Measurements from ENCODE around the gene STK39.

GRCh38 chr2:168149150-168149974 is 98.0 kb downstream of the STK39 start:
- TF ChIP-seq CTCF (conservative IDR thresholded peaks at IDR 0.05) (no peak), ZFX (IDR thresholded peaks at IDR 0.05) (no peak)

Measured in C4-2B (cell line).